SH-SY5Y (cell line): ENCODE measurements around the gene MGA.

Source experiments
- GATA2 ChIP-seq: IDR thresholded peaks from 2 replicates; pipeline ENCODE4 v1.6.1; 2011; ENCODE audit warnings: mild to moderate bottlenecking, low read depth, low read length
- GATA3 ChIP-seq: IDR thresholded peaks from 2 replicates; pipeline ENCODE4 v1.6.1; 2011; ENCODE audit warnings: low read depth, mild to moderate bottlenecking, low read length, moderate library complexity

DNA sequence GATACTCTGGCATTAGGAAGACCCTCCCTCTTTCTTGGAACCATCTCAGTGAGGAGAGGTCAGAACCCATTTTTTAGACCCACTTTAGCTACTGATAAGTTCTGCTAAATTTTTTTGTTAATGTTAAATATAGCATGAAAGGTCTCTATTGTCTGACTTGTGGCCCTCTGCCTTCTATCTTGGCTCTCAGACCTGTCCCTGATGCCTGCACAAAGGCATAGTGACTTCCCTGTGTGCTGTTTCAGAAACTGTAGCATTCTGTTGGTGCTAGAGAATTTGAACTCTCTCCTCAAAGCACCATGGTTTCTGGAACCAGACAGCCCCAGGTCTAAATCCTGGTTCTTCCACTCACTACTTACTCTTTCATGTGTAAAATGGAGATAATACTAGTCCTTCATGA is 129.5 kb downstream of the MGA start:
- TF ChIP-seq GATA3, result no peak
- TF ChIP-seq GATA2, result no peak
